ENCODE data around the gene CDS2. TPM values are rescaled to one million over a fixed set of nuclear protein-coding genes. Genes with fewer than 3 reads are reported as not detected.

The CDS2 gene
- total RNA-seq, 1 experiment from 2014 or later: 49.1 TPM

DNA sequence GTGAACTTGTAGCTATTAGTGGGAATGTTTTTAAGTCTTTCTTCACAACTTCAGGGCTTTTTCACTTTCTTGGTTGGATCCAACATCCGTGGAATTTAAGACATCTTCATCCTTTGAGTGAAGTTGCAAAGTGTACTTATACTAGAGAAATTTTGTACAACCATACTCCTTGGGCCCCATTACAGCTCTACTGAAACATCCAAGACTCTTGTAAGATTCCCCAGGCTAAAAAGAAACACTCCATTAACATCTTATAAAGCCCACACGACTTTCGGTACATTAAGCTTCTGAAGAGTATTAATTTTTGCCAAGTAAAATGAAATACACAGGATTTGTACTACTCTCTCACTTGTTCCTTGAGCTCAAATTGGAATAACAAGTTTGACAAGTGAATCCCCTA, 12.4 kb upstream of the CDS2 start (continued):
- TF ChIP-seq, protein P1, sequence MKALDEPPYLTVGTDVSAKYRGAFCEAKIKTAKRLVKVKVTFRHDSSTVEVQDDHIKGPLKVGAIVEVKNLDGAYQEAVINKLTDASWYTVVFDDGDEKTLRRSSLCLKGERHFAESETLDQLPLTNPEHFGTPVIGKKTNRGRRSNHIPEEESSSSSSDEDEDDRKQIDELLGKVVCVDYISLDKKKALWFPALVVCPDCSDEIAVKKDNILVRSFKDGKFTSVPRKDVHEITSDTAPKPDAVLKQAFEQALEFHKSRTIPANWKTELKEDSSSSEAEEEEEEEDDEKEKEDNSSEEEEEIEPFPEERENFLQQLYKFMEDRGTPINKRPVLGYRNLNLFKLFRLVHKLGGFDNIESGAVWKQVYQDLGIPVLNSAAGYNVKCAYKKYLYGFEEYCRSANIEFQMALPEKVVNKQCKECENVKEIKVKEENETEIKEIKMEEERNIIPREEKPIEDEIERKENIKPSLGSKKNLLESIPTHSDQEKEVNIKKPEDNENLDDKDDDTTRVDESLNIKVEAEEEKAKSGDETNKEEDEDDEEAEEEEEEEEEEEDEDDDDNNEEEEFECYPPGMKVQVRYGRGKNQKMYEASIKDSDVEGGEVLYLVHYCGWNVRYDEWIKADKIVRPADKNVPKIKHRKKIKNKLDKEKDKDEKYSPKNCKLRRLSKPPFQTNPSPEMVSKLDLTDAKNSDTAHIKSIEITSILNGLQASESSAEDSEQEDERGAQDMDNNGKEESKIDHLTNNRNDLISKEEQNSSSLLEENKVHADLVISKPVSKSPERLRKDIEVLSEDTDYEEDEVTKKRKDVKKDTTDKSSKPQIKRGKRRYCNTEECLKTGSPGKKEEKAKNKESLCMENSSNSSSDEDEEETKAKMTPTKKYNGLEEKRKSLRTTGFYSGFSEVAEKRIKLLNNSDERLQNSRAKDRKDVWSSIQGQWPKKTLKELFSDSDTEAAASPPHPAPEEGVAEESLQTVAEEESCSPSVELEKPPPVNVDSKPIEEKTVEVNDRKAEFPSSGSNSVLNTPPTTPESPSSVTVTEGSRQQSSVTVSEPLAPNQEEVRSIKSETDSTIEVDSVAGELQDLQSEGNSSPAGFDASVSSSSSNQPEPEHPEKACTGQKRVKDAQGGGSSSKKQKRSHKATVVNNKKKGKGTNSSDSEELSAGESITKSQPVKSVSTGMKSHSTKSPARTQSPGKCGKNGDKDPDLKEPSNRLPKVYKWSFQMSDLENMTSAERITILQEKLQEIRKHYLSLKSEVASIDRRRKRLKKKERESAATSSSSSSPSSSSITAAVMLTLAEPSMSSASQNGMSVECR (CRISPR knock-in tag; IDR thresholded peaks at IDR 0.05; ENCODE audit: borderline replicate concordance): no peak
- TF ChIP-seq ESRRA (CRISPR knock-in tag; IDR thresholded peaks at IDR 0.05; ENCODE audit: borderline replicate concordance) (no peak), FOXJ3 (CRISPR knock-in tag; IDR thresholded peaks at IDR 0.05; ENCODE audit: borderline replicate concordance) (no peak), CBFB (CRISPR knock-in tag; IDR thresholded peaks at IDR 0.05; ENCODE audit: low read depth) (no peak)
- TF ChIP-seq, protein P2, sequence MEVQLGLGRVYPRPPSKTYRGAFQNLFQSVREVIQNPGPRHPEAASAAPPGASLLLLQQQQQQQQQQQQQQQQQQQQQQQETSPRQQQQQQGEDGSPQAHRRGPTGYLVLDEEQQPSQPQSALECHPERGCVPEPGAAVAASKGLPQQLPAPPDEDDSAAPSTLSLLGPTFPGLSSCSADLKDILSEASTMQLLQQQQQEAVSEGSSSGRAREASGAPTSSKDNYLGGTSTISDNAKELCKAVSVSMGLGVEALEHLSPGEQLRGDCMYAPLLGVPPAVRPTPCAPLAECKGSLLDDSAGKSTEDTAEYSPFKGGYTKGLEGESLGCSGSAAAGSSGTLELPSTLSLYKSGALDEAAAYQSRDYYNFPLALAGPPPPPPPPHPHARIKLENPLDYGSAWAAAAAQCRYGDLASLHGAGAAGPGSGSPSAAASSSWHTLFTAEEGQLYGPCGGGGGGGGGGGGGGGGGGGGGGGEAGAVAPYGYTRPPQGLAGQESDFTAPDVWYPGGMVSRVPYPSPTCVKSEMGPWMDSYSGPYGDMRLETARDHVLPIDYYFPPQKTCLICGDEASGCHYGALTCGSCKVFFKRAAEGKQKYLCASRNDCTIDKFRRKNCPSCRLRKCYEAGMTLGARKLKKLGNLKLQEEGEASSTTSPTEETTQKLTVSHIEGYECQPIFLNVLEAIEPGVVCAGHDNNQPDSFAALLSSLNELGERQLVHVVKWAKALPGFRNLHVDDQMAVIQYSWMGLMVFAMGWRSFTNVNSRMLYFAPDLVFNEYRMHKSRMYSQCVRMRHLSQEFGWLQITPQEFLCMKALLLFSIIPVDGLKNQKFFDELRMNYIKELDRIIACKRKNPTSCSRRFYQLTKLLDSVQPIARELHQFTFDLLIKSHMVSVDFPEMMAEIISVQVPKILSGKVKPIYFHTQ (CRISPR knock-in tag; IDR thresholded peaks at IDR 0.05): no peak

DNA sequence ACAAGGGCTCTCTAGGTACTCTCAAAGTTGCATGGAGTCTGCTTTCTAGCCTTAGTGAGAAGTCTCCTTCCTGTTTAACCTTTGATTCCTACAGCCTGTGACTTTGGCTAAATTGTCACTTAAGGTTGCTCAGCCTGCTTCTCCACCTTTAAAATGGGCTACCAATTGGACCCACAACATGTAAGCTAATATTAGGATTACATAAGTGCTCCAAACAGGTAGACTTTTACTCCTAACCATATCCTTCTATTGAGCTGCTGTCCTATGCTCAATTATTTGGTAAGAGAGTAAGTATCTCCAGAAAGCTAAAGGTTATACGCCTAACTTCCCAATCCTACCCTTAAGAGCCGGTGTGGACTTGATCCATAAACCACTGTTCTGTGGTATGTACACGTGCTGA, 9.9 kb upstream of the CDS2 start:
- no peak for DNase-seq (ENCODE audit: low spot score)
- H3K36me3 Mint-ChIP-seq: peaks cover 53% of the 10 kb centered on the region
- peak overlapping the region; percentile 93 for H3K4me3 Mint-ChIP-seq
- no peak for TF ChIP-seq ZNF396 (CRISPR knock-in tag; IDR thresholded peaks at IDR 0.05; ENCODE audit: borderline replicate concordance)
- TF ChIP-seq NFATC4 (CRISPR knock-in tag; IDR thresholded peaks at IDR 0.05): 0 out of 2 replicates have a peak, but pooled peaks have one; percentile 17
- H3K27ac Mint-ChIP-seq: no peak overlapping the region
- peaks cover 46% of the 10 kb centered on the region for H3K4me1 Mint-ChIP-seq
- no peaks in the 10 kb centered on the region for H3K27me3 Mint-ChIP-seq (ENCODE audit: low read depth)
- no peaks in the 10 kb centered on the region for H3K9me3 Mint-ChIP-seq
- ATAC-seq: no peak
- CTCF ChIA-PET: no interaction called here
- POLR2A ChIA-PET: no interaction called here

DNA sequence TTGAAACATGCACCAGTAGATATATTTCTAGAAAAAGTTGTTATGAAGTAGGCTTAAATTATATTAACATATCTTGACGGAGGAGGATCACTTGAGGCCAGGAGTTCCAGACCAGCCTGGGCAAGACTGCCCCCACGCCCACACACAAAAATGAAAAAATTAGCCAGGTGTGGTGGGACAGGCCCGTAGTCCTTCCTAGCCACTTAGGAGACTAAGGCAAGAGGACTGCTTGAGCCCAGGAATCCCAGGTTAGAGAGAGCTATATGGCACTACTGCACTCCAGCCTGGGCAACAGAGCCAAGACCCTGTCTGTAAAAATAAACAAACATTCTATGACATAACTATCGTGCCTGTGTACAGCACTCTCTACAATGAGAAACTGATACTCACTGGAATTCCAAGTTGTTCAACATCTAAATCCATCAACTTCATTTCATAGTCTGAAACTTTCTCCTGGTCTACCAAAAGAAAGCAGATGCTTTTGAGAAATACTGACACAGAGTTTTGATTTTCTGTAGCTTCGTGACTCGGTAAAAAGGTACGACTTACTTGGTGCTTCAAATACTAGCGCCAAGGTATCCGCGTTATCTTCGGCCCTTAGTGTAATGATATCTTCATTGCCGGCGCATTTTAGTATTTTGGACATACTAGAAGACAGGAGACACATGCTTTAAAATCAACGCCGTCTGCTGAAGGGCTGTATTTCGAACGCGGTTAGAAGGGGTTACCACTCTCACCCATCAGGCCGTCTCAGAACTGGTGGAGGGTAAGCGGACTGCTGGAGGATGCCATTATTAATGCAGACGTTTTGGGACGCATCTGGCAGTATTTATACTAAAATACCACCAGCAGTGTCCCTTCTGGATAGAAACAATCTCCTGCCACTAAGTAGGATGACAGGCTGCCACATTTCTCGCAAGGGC, 8.3 kb upstream of the CDS2 start:
- no peak for DNase-seq (ENCODE audit: low spot score)
- Mint-ChIP-seq H3K27me3 (ENCODE audit: low read depth) (no peaks in the 10 kb centered on the region), H3K4me3 (peak overlapping the region; percentile 93), H3K36me3 (peaks cover 49% of the 10 kb centered on the region), H3K4me1 (peaks cover 47% of the 10 kb centered on the region), H3K9me3 (no peaks in the 10 kb centered on the region), H3K27ac (peak overlapping the region; percentile 97)
- TF ChIP-seq ATF1 (CRISPR knock-in tag; IDR thresholded peaks at IDR 0.05) (0 out of 2 replicates have a peak, but pooled peaks have one; percentile 8), NR2C2 (CRISPR knock-in tag; IDR thresholded peaks at IDR 0.05) (no peak)
- TF ChIP-seq, protein P3, sequence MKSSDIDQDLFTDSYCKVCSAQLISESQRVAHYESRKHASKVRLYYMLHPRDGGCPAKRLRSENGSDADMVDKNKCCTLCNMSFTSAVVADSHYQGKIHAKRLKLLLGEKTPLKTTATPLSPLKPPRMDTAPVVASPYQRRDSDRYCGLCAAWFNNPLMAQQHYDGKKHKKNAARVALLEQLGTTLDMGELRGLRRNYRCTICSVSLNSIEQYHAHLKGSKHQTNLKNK (CRISPR knock-in tag; IDR thresholded peaks at IDR 0.05): no peak
- TF ChIP-seq, protein P4, sequence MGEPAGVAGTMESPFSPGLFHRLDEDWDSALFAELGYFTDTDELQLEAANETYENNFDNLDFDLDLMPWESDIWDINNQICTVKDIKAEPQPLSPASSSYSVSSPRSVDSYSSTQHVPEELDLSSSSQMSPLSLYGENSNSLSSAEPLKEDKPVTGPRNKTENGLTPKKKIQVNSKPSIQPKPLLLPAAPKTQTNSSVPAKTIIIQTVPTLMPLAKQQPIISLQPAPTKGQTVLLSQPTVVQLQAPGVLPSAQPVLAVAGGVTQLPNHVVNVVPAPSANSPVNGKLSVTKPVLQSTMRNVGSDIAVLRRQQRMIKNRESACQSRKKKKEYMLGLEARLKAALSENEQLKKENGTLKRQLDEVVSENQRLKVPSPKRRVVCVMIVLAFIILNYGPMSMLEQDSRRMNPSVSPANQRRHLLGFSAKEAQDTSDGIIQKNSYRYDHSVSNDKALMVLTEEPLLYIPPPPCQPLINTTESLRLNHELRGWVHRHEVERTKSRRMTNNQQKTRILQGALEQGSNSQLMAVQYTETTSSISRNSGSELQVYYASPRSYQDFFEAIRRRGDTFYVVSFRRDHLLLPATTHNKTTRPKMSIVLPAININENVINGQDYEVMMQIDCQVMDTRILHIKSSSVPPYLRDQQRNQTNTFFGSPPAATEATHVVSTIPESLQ (CRISPR knock-in tag; IDR thresholded peaks at IDR 0.05): no peak
- ChIA-PET POLR2A (no interaction called here), CTCF (interaction anchor here (1.4 to 3.7 kb wide), 2 partner anchors 8 to 74 kb away, joined by 4 to 23 read pairs; partner anchors contain the start of gene CDS2)
- ATAC-seq: no peak
